Measurements from ENCODE around the gene RBM33. TPM values are rescaled to one million over a fixed set of nuclear protein-coding genes. Genes with fewer than 3 reads are reported as not detected.

Gene RBM33
- total RNA-seq, 1 experiment from 2014 or later: 61.1 TPM

- POLR2A ChIA-PET: no interaction called here
- TF ChIP-seq CTCF (IDR thresholded peaks at IDR 0.05) (no peak), TCF7L2 (IDR thresholded peaks at IDR 0.05; ENCODE audit: low read depth, low read length) (no peak), SIN3A (IDR thresholded peaks at IDR 0.05; ENCODE audit: borderline replicate concordance, insufficient read depth, low read depth, low read length) (no peak), POLR2AphosphoS5 (IDR thresholded peaks at IDR 0.05; ENCODE audit: low read depth, low read length) (no peak)
- TF ChIP-seq, protein P1, sequence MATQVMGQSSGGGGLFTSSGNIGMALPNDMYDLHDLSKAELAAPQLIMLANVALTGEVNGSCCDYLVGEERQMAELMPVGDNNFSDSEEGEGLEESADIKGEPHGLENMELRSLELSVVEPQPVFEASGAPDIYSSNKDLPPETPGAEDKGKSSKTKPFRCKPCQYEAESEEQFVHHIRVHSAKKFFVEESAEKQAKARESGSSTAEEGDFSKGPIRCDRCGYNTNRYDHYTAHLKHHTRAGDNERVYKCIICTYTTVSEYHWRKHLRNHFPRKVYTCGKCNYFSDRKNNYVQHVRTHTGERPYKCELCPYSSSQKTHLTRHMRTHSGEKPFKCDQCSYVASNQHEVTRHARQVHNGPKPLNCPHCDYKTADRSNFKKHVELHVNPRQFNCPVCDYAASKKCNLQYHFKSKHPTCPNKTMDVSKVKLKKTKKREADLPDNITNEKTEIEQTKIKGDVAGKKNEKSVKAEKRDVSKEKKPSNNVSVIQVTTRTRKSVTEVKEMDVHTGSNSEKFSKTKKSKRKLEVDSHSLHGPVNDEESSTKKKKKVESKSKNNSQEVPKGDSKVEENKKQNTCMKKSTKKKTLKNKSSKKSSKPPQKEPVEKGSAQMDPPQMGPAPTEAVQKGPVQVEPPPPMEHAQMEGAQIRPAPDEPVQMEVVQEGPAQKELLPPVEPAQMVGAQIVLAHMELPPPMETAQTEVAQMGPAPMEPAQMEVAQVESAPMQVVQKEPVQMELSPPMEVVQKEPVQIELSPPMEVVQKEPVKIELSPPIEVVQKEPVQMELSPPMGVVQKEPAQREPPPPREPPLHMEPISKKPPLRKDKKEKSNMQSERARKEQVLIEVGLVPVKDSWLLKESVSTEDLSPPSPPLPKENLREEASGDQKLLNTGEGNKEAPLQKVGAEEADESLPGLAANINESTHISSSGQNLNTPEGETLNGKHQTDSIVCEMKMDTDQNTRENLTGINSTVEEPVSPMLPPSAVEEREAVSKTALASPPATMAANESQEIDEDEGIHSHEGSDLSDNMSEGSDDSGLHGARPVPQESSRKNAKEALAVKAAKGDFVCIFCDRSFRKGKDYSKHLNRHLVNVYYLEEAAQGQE (IDR thresholded peaks at IDR 0.05; ENCODE audit: insufficient read depth in 1 of 2, low read depth in 2 of 2, low read length in 1 of 2): no peak
Observed at GRCh38 chr7:155638366-155638765, 6.1 kb upstream of the RBM33 start.

GRCh38 chr7:155639958-155640520 is 4.4 kb upstream of the RBM33 start:
- no TSS peak for BruUV-seq (replicated peaks)
- ChIA-PET CTCF (no interaction called here), POLR2A (no interaction called here)
- intact Hi-C loops (cut with micrococcal nuclease; ENCODE audit: unreplicated experiment) (no loop called here), in situ Hi-C loops (cut with HindIII; ENCODE audit: low pct_unique_long_range_greater_than_20kb, low sequenced_read_pairs) (loop anchor here (5.0 kb wide), 1 partner anchor 58 kb away; no protein-coding TSS in a partner anchor)
- Histone ChIP-seq H3K27me3 (ENCODE audit: control insufficient read depth, insufficient read depth, low read length) (no peaks in the 10 kb centered on the region; the same call in 1 of the 2 replicates), H3K27ac (ENCODE audit: low read length) (no peak overlapping the region), H3K4me1 (ENCODE audit: control insufficient read depth, insufficient read depth, low read length) (no peaks in the 10 kb centered on the region), H3K9me3 (ENCODE audit: control insufficient read depth, insufficient read depth, low read depth, low read length) (no peaks in the 10 kb centered on the region), H3K36me3 (ENCODE audit: control insufficient read depth, insufficient read depth, low read length) (peaks cover 3% of the 10 kb centered on the region), H3K4me3 (ENCODE audit: low read depth in 2 of 2, low read length in 2 of 2) (no peak overlapping the region)
- DNase-seq (ENCODE audit: low read depth, low spot score) (no peak), ATAC-seq (no peak)
- TF ChIP-seq, protein P1 (IDR thresholded peaks at IDR 0.05; ENCODE audit: insufficient read depth in 1 of 2, low read depth in 2 of 2, low read length in 1 of 2): no peak
- TF ChIP-seq TCF7L2 (IDR thresholded peaks at IDR 0.05; ENCODE audit: low read depth, low read length): no peak
- no peak for TF ChIP-seq CTCF (IDR thresholded peaks at IDR 0.05)
- TF ChIP-seq SIN3A (IDR thresholded peaks at IDR 0.05; ENCODE audit: borderline replicate concordance, insufficient read depth, low read depth, low read length): no peak
- TF ChIP-seq POLR2AphosphoS5 (IDR thresholded peaks at IDR 0.05; ENCODE audit: low read depth, low read length): no peak

More at GRCh38 chr7:155638366-155638765, 6.1 kb upstream of the RBM33 start:
- CTCF ChIA-PET: no interaction called here
- no peaks in the 10 kb centered on the region for H3K9me3 ChIP-seq (ENCODE audit: control insufficient read depth, insufficient read depth, low read depth, low read length)
- H3K36me3 ChIP-seq (ENCODE audit: control insufficient read depth, insufficient read depth, low read length): peaks cover 3% of the 10 kb centered on the region; the same call in 1 of the 2 replicates
- H3K27me3 ChIP-seq (ENCODE audit: control insufficient read depth, insufficient read depth, low read length): no peaks in the 10 kb centered on the region; the same call in 1 of the 2 replicates
- no peak overlapping the region for H3K27ac ChIP-seq (ENCODE audit: low read length)
- in situ Hi-C loops (cut with HindIII; ENCODE audit: low pct_unique_long_range_greater_than_20kb, low sequenced_read_pairs): no loop called here
- BruUV-seq (replicated peaks): no TSS peak
- intact Hi-C loops (cut with micrococcal nuclease; ENCODE audit: unreplicated experiment): no loop called here
- no peak for DNase-seq (ENCODE audit: low read depth, low spot score)
- no peak overlapping the region for H3K4me3 ChIP-seq (ENCODE audit: low read depth in 2 of 2, low read length in 2 of 2)
- H3K4me1 ChIP-seq (ENCODE audit: control insufficient read depth, insufficient read depth, low read length): no peaks in the 10 kb centered on the region
- no peak for ATAC-seq
